ENCODE measurements around the gene YBX2. TPM values are rescaled to one million over a fixed set of nuclear protein-coding genes. Genes with fewer than 3 reads are reported as not detected.

Gene YBX2
- total and polyA plus RNA-seq, 2 donors (not counting 3 experiments of a cell fraction or from before 2014, with no cell fraction given) = 0.15 to 0.31 TPM

- Histone ChIP-seq H3K4me3 (replicated peaks in 1 of 3; ENCODE audit: insufficient read depth in 1 of 3, low read depth in 1 of 3, low read length in 3 of 3) (no peak overlapping the region), H3K4me1 (ENCODE audit: control insufficient read depth, extremely low read depth, insufficient read depth, low read length) (peaks cover 10% of the 10 kb centered on the region), H3K79me2 (ENCODE audit: control insufficient read depth, insufficient read depth, low read length) (peaks cover 10% of the 10 kb centered on the region), H3K9ac (replicated peaks; ENCODE audit: extremely low read depth, insufficient read depth, low read length) (no peak overlapping the region), H3K27me3 (ENCODE audit: control insufficient read depth in 2 of 2, insufficient read depth in 2 of 2, low read length in 2 of 2) (no peaks in the 10 kb centered on the region), H3K27ac (ENCODE audit: insufficient read depth, low read depth, low read length) (no peak overlapping the region), H3K36me3 (ENCODE audit: control insufficient read depth in 2 of 2, extremely low read depth in 1 of 2, insufficient read depth in 2 of 2, low read length in 2 of 2) (peaks cover 10 to 32% of the 10 kb centered on the region in 2 experiments), H4K20me1 (replicated peaks; ENCODE audit: control insufficient read depth, extremely low read depth, insufficient read depth, low read length) (no peaks in the 10 kb centered on the region), H2AFZ (ENCODE audit: low read depth, low read length) (no peak overlapping the region), H3K9me1 (replicated peaks; ENCODE audit: control insufficient read depth, extremely low read depth, insufficient read depth, low read length) (no peaks in the 10 kb centered on the region), H3K4me2 (ENCODE audit: insufficient read depth, low read length) (no peak overlapping the region), H3K9me3 (replicated peaks; ENCODE audit: control insufficient read depth, insufficient read depth, low read length) (no peaks in the 10 kb centered on the region)
- intact Hi-C loops (cut with micrococcal nuclease) = no loop called here
- TF ChIP-seq POLR2AphosphoS5 (IDR thresholded peaks at IDR 0.05; ENCODE audit: insufficient read depth, low read depth, low read length) (no peak), GATA2 (IDR thresholded peaks at IDR 0.05; ENCODE audit: insufficient read depth, insufficient read length, low read depth, low read length) (no peak), JUN (IDR thresholded peaks at IDR 0.05; ENCODE audit: borderline replicate concordance, insufficient read depth, insufficient read length, low read depth) (no peak), EZH2 (IDR thresholded peaks at IDR 0.05; ENCODE audit: borderline replicate concordance, low read depth, low read length, severe bottlenecking) (no peak)
- DNase-seq (ENCODE audit: low read depth, low spot score) (no peak), FAIRE-seq (no peak)
- no TSS peak for BruUV-seq (replicated peaks)
- POLR2A ChIA-PET = no interaction called here
- CTCF ChIA-PET = interaction anchor here (1.0 to 1.2 kb wide), 2 partner anchors 19 to 30 kb away, joined by 3 to 4 read pairs; no protein-coding TSS in a partner anchor
- dilution Hi-C loops (cut with MboI; ENCODE audit: extremely low pct_ligation_motif_present, low sequenced_read_pairs) = no loop called here
Observed at GRCh38 chr17:7326186-7326585, 31.7 kb upstream of the YBX2 start.

- Histone ChIP-seq H3K4me1 (ENCODE audit: control insufficient read depth, extremely low read depth, insufficient read depth, low read length) (peaks cover 6% of the 10 kb centered on the region), H3K9me1 (replicated peaks; ENCODE audit: control insufficient read depth, extremely low read depth, insufficient read depth, low read length) (no peaks in the 10 kb centered on the region), H3K36me3 (ENCODE audit: control insufficient read depth in 2 of 2, extremely low read depth in 1 of 2, insufficient read depth in 2 of 2, low read length in 2 of 2) (peaks cover 10 to 41% of the 10 kb centered on the region in 2 experiments), H3K27ac (ENCODE audit: insufficient read depth, low read depth, low read length) (no peak overlapping the region), H3K9me3 (replicated peaks; ENCODE audit: control insufficient read depth, insufficient read depth, low read length) (no peaks in the 10 kb centered on the region), H3K27me3 (ENCODE audit: control insufficient read depth in 2 of 2, insufficient read depth in 2 of 2, low read length in 2 of 2) (no peaks in the 10 kb centered on the region), H3K4me3 (replicated peaks in 1 of 3; ENCODE audit: insufficient read depth in 1 of 3, low read depth in 1 of 3, low read length in 3 of 3) (no peak overlapping the region), H2AFZ (ENCODE audit: low read depth, low read length) (no peak overlapping the region), H3K4me2 (ENCODE audit: insufficient read depth, low read length) (no peak overlapping the region), H3K9ac (replicated peaks; ENCODE audit: extremely low read depth, insufficient read depth, low read length) (no peak overlapping the region), H4K20me1 (replicated peaks; ENCODE audit: control insufficient read depth, extremely low read depth, insufficient read depth, low read length) (no peaks in the 10 kb centered on the region), H3K79me2 (ENCODE audit: control insufficient read depth, insufficient read depth, low read length) (peaks cover 10% of the 10 kb centered on the region)
- TF ChIP-seq, protein P1, sequence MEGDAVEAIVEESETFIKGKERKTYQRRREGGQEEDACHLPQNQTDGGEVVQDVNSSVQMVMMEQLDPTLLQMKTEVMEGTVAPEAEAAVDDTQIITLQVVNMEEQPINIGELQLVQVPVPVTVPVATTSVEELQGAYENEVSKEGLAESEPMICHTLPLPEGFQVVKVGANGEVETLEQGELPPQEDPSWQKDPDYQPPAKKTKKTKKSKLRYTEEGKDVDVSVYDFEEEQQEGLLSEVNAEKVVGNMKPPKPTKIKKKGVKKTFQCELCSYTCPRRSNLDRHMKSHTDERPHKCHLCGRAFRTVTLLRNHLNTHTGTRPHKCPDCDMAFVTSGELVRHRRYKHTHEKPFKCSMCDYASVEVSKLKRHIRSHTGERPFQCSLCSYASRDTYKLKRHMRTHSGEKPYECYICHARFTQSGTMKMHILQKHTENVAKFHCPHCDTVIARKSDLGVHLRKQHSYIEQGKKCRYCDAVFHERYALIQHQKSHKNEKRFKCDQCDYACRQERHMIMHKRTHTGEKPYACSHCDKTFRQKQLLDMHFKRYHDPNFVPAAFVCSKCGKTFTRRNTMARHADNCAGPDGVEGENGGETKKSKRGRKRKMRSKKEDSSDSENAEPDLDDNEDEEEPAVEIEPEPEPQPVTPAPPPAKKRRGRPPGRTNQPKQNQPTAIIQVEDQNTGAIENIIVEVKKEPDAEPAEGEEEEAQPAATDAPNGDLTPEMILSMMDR (IDR thresholded peaks at IDR 0.05; ENCODE audit: extremely low read depth in 1 of 2, insufficient read depth in 1 of 2, low read depth in 1 of 2, low read length in 2 of 2) = no peak
- TF ChIP-seq MAX (IDR thresholded peaks at IDR 0.05; ENCODE audit: insufficient read depth, insufficient read length) (no peak), POLR2A (IDR thresholded peaks at IDR 0.05; ENCODE audit: low read depth, low read length) (no peak), GATA2 (IDR thresholded peaks at IDR 0.05; ENCODE audit: insufficient read depth, insufficient read length, low read depth, low read length) (no peak), POLR2AphosphoS5 (IDR thresholded peaks at IDR 0.05; ENCODE audit: insufficient read depth, low read depth, low read length) (no peak), MYC (IDR thresholded peaks at IDR 0.05; ENCODE audit: low read depth, low read length) (no peak), JUN (IDR thresholded peaks at IDR 0.05; ENCODE audit: borderline replicate concordance, insufficient read depth, insufficient read length, low read depth) (no peak), FOS (IDR thresholded peaks at IDR 0.05; ENCODE audit: borderline replicate concordance, insufficient read depth, low read length) (no peak), EZH2 (IDR thresholded peaks at IDR 0.05; ENCODE audit: borderline replicate concordance, low read depth, low read length, severe bottlenecking) (no peak)
- ChIA-PET POLR2A (no interaction called here), CTCF (interaction anchor here (0.7 to 1.8 kb wide), 11 partner anchors 12 to 280 kb away, joined by 3 to 13 read pairs (median 3); partner anchors contain the start of genes ACAP1, SLC2A4 and TNFSF13)
- BruUV-seq (replicated peaks) = no TSS peak
- no peak for DNase-seq (ENCODE audit: low read depth, low spot score)
- FAIRE-seq = no peak
- dilution Hi-C loops (cut with MboI; ENCODE audit: extremely low pct_ligation_motif_present, low sequenced_read_pairs) (no loop called here), intact Hi-C loops (cut with micrococcal nuclease) (no loop called here)
Observed at GRCh38 chr17:7325031-7325528, 30.6 kb upstream of the YBX2 start.

All from endothelial cell of umbilical vein (primary cell).